Stimulated activated CD4-positive, alpha-beta T cell treated with anti-CD3 and anti-CD28 coated beads, Interleukin-2, amount 100 ng/mL, for 24 hours (primary cell): ENCODE data around the gene ADIPOR2.

Source experiments
- DNase-seq, 2 donors: peaks; one replicate each; pipeline ENCODE4 v3.0.0-alpha.2; 2020

Gene ADIPOR2

DNA sequence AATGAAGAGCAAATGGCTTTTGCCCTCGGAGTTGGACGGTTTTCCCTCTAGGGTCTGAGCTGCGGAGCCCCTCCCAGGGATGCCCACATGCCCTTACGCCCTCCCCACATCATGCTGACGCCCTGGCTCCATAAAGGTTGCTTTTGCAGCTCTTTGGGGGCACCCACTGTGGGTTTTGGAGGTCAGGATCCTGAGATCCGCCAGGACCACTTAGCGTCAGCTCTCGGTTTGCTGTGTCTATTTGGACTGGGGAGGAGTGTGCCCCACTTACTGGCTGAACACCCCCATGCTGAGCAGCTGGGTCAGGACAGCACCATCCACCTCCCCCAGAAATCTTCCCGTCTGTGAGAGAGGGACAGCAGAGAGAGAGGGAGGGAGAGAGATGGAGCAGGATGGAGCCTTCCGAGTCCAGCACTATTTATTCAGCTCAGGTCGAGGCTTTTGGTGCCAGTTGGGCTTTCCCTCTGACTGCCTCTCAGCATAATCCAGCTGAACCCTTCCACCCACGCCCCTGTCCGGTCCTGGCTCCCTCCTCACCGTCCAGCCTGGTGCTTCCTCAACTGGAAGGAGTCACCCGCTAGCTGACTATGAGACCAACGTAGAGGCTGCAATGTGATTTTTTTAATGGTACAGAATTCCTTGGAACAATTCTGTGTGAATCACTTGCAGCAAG is 110.6 kb downstream of the ADIPOR2 start:
- peak in 1 of 2 donors; percentile 11 for DNase-seq

DNA sequence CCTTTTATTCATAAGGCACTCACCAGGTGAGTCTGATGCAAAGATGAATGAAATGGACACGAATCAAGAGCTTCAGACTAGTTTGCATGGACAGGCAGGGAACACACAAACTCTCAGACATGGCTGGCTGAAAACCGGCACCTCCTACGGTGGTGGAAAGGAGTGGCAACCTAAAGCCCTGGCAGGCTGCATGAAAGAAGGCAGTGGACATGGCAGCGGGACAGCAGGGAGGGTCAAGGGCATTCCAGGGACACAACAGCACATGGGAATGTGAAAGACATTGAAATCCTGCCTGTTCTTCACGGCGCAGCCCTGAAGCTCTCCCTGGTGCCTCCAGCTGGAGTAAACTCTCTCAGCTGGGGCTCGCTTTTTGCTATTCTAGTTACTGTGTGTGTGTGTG is 112.9 kb downstream of the ADIPOR2 start:
- DNase-seq, result no peak

DNA sequence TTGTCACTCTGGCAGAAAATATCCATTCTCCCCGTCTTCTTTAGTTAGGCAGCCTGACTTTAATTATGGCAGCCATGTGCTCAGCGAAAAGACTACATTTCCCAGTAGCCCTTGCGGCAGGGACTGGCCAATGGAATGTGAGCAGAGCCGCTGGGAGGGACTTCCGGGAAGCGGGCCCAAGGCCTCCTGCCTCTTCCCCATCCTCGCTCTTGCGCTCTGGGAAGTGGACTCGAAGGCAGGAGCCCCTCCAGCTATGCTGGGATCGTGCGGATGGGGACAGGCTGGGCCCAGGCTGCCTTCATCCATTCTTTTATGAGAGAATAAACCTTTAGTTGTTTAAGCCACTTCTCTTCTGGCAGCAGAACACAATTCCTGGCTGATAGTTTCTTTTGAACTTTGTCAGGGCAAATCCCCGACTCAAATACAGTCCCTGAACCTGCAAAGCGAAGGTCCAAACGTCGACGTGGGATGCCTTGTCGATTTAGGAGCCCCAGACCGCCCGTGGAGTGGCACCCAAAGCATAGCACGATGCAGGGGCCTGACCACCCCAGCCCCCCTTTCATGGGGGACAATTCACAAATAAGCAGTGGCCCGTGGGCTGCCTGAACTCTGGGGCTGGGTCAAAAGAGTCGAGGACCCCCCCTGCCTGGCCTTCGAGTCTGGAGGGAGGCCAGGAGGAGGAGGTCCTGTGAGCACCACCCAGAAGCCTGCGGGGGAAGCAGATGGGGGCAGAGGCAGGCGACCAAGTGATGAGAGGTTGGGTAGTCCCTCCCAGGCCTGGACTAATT is 113.9 kb downstream of the ADIPOR2 start:
- DNase-seq, result peak; percentile 86 to 88

DNA sequence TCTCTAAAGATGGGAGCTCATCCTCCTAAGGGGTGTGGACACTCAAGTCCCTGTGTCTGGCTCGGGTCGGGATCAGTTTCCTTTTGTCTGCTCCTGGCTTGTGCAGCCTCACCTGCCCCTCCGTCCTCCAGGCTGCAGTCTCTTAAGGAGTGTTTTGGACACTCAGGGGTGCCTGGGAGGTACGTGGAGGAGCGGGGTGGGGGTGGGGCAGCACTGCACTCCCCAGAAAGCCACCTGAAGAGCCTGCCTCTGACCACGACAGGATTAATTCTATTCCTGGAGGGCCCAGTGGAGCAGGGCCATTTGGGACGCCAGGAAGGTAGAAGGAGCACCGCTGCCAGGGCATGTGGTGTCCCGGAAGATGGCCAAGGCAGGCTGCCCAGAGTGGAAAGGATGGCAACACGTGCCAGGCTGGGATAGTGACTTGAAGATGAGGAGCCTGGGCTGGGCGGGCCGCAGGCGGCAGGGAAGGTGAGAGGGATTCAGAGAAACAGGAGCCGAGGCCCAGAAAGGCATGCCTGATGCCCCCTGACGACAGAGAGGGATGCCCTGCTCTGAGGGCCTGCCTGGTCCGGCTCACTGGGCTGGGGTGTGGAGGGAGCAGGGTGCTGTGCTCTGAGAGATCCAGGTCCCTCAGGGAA is 114.7 kb downstream of the ADIPOR2 start:
- DNase-seq, result no peak

DNA sequence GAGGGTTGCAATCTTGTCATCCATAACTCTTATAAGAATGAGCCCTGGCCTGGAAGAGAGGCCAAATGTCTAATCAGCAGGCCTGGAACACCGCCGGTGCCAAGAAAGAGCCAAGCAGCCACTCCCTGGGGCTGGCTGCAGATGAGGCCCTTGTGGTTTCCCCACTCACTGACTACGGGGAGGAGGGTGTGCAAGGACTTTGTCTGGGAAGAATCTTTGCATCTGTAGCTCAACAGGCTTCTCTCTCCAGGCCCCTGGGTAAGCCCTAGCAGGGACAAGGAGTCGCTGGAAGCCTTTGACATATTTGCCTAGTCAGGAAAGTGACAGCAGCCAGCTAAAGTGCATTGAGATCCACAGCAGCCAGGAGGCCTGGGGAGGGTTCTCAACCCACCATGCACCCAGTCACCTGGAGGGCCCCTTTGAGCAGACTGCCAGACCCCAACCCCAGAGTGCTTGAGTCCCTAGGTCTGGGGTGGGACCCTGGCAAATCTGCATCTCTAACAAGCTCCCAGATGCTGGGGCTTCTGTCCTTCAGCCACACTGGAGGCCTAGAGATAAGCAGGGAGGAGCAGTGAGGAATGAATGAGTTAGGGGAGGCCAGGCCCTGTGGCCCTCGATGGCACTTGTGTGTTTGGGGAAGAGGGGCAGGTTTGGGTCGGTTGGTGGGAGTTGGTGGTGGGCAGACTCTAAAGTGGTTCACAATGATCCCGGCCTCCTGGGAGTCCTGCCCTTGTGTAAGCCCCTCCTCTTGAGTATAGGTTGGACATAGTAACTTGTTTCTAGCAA is 115.6 kb downstream of the ADIPOR2 start:
- no peak for DNase-seq

DNA sequence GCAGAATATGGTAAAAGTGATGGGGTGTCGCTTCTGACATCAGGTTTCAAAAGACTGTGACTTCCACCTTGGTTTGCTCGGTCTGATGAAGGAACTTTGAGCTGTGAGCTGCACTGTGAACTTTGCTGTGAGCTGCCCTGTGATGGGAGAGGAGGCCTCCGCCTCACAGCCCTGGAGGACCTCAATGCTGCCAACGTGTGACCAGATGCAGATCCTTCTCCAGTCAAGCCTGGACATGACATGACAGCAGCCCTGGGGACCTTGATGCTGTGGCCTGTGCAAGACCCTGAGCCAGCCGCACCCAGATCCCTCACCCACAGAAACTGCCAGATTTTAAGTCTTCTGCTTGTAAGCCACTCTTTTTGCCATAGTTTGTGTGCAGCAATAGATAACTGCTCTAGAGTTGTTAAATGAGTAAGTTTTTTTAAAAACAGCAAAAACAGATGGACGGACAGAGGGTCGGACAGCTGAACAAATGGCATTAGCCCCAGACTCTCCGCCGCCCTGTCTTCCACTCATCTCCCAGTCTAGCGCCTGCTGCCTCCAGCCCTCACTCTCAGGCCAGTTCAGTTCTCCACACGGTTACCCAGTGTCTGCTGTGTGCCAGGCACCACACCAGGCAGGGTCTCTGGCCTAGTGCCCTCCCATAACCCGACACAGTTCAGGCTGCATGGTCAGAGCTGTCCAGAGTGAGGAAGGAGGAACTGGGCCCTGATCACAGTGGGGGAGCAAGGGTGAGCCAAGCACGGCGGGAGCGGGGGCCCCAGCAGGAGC is 116.4 kb downstream of the ADIPOR2 start:
- no peak for DNase-seq

DNA sequence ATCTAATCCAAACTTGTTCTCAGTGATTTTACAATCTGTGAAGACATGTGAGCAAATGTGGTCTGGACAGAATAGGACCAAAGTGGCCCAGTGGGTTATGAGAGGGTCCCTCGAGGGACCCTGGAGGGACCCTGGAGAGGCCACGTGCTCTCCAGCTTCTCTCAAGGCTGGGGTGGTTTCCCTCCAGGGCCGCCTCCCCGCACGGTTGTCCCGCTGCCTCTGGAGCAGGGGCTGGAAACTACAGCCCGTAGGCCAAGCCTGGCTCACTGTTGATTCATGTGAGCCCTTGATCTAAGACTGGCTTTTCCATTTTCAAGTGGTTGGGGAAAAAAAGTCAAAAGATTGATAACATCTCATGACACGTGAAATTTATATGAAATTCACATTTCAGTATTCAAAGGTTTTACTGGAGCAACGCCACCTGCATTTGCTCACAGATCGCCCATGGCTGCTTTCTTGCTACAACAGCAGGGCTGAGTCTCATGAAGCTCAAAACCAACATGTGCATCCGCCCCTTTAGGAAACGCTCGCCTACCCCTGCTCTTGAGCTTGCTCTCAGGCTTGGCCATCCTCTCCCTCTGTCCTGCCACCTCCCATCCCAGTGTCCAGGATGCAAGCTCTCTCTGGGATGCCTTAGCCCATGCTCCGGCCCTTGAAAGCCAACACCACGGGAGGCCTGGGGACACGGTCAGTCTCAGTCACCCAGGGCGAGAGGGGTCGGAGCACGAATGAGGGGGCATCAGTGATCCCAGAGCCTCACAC is 117.3 kb downstream of the ADIPOR2 start:
- DNase-seq, result no peak

DNA sequence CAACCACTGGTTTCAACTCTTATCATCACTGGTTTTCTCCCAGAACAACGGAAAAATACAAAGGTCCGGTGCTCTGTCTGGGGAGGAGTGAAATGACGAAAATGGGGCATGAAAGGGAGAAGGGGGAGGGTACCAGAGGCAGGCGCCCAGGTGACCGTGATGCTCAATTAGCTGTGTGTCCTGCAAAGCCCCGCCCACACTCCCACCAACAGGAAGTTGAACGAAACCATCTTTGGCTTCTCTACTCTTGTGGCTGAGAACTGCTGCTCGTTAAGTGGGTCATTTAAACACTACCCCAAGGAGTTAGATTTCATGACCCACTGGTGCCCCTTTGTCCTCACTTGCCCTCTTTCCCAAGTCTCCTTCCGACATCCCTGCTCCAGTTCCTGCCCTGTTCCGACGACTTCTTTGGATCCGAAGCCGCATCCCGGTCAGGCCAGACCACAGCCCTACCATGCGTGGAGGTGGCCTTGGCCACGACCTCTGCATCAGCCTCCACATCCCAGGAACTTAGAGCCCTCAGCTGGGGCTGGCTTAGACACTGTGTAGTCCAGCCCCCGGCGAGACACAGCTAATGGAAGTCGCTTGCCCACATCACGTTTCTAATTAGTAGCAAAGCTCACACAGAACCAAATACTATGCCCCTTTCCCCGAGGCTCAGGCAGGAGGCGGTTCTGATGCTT is 118.1 kb downstream of the ADIPOR2 start:
- DNase-seq, result no peak

DNA sequence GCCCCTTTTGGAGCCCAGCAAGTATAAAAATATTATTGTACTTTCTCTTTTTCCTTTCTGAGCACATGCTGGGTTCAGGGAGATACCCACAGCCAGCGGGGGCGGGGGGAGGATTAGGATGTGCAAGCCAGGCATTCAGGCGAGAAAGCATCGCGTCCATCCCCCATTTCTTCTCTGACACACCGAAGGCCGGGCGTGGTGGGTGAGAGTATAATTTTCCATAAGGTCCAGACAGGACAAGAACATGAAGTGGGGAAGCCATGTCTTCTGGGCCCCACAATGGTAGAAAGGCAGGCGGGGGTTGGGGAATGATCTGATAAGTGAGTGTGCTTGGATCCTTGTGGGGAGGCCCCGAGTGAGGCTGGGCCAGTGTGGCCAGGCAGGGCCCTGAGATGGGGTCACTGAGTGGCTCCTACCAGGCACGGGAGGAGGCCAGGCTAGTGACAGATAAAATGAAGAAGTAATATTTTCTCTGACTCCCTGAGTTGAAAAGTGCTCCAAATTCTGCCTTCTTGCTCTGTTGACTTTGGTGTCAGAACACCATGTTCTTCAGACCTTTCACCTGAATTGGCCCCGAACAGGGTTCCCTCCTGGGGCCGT is 118.8 kb downstream of the ADIPOR2 start:
- DNase-seq, result no peak

DNA sequence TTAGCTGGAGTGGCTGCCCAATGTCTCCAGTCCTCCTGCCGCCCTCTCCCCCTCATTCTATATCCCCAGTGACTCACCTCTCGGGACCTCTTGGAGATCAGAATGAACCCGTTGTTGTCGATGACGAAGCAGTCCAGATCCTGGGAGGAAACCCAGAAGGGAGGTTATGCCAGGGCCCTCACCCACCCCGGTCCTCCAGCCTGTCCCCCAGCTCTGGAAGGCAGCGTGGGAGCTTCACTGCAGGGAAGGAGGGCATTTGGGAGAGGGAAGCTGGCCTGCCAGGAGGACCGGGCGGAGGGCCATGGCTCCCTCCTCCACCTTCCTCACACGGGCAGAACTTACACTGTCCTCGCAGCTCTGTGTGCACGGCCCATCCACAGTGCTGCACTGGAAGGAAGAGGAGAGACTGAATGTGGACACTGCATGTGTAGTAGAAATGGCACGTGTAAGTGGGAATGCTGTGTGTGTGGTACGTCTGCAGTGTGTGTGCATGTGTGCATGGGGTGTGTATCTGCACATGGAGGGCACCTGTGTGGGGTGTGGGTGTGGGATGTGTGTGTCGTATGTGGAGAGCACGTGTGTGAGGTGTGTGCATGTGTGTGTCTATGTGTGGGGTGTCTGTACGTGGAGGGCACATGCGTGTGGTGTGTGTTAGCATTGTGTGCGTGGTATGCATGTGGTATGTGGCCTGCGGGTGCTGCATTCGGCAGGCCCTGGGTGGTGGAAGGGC is 119.5 kb downstream of the ADIPOR2 start:
- DNase-seq, result no peak

DNA sequence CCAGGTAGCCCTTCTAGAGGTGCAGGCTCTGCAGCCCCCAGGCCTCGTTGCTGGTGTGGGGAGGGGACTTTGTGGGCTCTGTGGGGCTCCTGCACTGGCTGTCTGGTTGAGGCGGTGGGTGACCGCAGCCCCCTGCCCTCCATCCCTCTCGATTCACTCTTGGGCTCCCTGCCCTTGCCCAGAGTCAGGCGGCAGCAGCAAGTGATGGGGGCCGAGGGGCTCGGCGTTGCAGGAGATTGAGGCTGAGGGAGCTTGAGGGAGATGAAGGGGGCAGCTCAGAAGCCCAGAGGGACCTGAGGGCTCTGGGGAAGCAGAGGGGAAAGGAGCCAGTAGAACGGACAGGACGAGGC is 120.0 kb downstream of the ADIPOR2 start:
- DNase-seq, result no peak

DNA sequence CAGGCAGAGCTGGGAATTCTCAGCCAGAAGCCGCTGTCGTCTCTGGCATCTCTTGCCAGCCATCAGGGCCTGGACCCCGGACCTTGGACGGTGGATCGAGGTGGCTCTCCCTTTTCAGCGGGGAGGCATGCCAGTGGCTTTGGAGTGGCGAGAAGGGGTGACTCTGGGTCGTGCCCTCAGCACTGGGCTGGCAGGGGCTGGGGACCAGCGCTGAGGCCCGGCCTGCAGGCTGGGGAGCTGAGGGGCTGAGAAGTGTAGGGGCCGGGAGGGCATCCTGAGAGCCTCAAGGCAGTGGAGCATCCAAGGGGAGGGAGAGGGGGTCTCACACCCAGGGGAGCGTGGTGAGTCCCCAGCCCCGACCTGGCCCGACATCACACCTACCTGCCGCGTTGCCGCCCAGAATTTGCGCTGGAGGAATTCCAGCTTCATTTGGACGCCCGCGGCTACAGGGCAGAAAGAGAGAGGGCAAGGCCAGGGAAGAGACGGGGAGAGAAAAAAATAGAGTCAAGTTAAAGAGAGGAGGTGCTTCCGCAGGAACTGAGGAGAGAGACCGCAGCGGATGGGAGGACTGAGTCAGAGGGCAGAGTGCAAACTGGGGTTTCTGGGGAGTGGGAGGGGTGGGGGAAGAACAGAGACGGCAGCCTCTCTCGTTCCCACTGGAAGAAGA is 120.5 kb downstream of the ADIPOR2 start:
- peak; percentile 54 to 63 for DNase-seq

DNA sequence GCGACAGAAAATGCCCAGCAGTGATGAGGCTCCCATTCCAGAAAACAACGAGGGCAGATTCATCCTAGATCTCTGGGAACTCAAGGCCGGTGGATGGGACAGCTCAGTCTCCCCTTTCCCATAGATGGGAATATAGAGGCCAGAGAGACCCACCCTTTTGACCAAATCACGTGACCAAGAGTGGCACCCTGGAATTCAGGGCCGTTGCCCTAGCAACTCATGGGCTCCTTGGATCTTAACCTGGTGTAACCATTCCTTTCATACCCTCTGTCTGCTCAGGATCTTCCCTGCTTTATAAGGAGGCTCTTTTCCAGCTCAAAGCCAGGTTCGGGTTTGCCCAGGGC is 121.0 kb downstream of the ADIPOR2 start:
- no peak for DNase-seq

DNA sequence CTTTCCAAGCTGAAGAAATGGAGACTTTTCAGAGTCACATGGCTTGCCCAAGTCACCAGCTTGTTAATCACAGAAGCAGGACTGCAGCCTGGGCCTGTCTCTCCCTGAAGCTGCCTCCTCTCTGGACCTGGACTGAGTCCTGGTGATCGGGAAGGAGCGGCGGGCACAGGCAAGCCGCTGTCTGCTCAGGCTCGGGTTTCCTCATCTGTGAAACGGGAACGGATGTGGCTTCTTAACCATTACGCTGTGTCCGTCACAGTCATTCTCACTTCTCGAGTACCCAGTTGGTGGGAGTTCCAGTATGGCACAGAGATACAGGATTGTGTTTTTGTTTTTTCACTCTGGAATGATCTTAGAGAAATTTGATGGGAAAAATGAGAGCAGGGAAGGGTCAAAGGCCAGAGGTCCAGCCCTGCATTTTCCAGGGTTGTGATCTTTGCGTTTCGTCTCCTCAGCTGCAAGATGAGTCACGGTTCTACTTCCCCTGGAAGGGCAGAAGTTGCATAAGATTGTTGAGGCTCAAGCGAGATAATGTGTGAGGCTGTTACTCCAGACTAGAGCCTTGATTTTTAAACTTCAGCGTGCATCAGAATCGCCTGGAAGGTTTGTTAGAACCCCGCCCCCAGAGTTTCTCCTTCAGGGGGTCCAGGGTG is 121.9 kb downstream of the ADIPOR2 start:
- DNase-seq, result no peak

DNA sequence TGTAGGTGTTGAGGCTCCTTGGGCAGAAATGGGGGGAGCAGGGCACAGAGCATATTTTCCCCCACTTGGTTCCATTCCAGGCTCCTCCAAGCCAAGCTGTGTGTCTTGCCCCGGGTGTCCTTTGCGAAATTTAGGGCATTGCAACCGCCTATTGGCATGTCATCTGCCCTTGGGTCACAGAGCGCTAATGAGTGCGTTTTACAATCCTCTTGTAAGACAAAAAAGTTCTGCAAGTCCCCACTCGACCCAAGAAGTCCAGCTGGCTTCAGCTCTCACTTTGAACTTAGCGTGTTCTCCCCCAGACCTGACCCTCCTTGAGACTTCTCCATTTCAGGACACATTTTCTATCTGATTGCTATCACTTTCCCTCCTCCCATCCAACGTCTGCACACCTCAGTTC is 123.4 kb downstream of the ADIPOR2 start:
- DNase-seq, result no peak

DNA sequence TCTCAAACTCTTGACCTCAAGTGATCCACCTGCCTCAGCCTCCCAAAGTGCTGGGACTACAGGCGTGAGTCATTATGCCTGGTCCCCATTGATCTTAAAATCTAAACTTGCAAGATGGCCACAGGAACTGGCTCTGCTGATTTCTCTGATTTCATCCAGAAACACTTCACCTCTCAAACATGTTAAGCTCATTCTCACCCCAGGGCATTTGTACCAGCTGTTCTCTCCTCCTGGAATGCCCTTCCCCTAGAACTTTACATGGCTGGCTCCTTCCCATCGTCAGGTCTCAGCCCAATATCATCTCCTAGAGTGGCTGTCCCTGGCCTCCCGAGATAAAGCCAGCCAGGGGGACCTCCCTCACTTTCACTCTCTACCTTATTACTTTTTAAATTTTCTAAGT is 124.2 kb downstream of the ADIPOR2 start:
- DNase-seq, result no peak

DNA sequence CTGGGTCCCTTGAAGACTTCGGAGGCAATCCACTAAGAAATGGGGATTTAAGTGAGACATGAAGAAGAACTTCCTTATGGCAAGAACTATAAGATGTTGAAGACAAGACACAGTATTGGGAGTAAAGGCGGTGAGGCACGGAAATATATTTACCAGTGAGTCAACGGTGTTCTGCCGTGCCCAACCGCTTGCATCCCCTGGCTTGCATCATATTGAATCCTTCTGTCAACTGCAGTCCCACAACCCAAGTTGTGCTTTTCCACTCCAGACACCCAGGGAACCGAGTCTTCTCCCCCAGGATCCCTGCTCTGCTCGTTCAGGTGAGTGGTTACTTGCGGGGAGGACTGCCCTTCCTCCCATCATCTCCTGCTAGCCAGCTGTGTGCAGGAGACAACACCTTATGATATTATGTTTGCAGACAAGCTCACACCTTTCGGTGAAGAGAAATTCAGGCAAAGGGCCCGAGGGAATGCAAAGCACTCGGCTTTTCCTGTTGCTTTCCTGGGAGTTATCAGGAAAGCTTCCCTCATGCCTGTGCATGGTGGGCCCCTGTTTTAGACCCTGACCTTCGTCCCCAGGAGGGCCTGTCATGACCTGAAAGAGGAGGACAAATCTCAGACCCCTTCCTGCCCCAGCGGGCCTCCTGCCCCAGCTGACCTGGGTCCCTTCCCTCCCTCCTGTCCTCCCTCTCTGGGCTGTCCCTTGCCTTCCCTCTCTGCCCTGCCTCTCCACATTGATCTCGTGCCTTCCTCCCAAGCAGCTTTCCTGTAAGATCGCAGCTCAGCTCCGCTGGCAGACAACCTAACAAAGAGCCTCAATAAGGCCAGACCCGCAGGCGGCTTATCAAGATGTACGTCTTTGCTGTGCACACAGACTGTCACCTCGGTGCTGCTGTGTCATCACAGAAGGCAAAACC is 125.2 kb downstream of the ADIPOR2 start:
- no peak for DNase-seq
